Renal cortical epithelial cell (primary cell): ENCODE data around the gene DISP3. TPM values are rescaled to one million over a fixed set of nuclear protein-coding genes. Genes with fewer than 3 reads are reported as not detected.

ENCODE experiments used
- DNase-seq: peaks from one replicate; pipeline ENCODE4 v3.0.0-alpha.2; 2011; ENCODE audit warnings: low read depth
- total RNA-seq: library from RNA; depleted of rRNA; stranded (reverse); fragments of >200 nt; gene quantifications from 2 replicates; pipeline ENCODE4 v1.2.3, GENCODE V29; 2014

DISP3 gene
- total RNA-seq, 1 donor from 2014 or later: under 0.01 TPM

DNA sequence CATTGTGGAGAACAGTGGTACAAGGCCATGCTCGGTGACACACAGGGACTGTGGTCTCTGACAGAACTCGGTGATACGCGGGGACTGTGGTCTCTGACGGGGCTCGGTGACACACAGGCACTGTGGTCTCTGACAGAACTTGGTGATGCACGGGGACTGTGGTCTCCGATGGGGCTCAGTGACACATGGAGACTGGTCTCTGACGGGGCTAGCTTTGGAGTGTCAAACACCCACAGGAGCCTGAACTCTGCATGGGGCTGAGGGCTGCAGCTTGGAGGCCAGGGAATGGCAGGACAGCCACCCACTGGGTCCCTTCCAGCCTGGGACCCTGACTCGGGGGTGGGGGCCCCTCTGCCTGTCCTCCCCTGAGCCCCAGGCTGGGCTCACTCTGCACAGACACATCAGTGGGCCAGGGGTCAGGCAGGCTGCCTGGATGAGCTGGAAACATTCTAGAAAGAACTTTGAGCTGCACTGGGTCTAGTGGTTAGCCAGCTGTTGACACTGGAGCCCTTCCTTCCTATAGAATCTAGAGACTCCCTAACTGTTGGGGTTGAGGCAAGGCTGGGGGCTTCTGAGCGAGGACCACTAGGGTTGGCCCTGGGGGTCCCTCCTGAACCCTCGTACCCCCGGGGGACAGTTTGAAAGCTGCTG is 49.8 kb downstream of the DISP3 start:
- no peak for DNase-seq

GRCh38 chr1:11529330-11529729 is 50.4 kb downstream of the DISP3 start:
- no peak for DNase-seq

DNA sequence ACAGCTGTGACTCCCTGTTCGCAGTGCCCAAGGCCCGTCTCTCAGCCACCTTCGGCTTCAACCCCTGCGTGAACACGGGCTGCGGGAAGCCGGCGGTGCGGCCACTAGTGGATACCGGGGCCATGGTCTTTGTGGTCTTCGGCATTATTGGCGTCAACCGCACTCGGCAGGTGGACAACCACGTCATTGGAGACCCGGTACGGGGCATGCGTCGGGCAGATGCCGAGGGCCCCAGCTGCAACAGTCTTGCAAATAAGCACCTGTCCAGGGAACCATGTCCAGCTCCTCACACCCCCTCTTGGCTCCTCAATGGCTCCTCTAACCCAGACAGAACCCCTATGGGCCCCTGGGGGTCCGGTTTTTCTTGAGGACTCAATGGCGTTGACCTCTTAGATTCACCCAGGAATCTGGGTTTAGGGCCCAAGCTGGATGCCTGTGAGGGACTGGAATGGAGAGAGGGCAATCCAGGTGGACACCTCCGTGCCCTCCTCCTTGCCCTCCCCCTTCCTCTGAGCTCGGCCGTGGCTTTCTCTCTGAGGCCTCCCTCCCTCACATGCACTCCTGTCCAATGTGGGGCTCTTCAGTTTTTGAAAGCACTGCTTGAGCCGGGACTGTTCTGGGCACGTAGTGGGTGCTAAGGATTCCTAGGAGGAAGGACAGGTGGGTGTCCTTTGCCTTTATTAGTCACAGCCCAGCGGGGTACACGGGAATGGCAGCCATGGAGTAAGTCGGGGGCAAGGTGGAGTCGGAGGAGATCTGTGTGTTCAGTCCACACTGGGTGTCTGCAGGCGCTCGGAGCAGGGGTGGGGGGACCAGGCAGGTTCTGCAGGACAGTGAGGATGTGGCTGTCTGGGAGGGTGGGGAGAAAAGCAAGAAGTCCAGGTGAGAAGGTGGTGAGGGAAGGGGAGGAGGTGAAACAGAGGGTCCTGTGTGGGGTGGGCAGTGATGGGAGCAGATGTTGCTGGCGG is 51.1 kb downstream of the DISP3 start:
- DNase-seq: no peak

DNA sequence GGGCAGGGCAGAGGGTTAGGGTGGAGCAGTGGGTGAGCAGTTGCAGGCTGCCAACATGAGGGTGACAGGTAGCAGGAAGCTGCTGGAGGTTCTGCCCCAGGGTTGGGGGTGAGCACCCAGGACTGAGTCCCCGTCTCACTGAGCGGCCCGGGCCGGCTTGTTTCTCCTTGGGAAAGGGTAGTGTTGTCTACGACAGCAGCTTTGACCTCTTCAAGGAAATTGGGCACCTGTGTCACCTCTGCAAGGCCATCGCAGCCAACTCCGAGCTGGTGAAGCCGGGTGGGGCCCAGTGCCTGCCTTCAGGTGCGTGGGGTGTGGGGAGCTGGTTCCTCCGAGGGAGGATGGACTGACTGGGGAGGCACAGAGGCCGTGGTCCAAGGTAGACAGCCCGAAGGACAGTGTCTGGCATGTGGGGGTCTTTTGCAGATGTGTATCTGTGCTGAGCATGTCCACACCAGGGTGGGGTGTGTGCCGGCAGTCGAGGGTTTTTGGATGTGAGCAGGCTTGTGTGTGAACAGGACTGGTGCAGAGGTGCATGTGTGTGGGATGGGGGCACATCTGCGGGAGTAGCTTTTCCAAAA is 51.9 kb downstream of the DISP3 start:
- DNase-seq: no peak

DNA sequence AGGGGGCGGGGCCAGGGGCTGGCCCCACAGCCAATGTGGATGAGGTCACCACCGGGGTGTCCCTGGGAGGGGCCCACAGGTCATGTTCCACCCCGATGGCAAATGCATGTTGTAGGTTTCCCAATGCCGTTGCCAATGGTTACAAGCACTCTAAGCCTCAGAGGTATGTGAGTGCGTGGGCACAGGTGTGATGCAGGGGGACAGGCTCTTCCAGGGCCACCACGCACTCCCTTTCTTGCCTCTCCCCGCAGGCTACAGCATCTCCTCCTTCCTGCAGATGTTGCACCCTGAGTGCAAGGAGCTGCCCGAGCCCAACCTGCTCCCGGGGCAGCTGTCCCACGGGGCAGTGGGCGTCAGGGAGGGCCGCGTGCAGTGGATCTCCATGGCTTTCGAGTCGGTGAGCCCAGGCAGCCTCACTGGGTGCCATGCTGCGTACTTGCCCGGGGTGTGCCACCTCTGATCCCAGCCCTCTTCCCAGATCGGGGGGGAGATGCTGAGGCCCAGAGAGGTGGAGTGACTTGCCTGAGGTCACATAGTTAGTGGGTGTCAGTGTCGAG is 52.4 kb downstream of the DISP3 start:
- DNase-seq: no peak

- no peak for DNase-seq
Measured at GRCh38 chr1:11531943-11532342, 53.0 kb downstream of the DISP3 start.

- DNase-seq: no peak
Measured at GRCh38 chr1:11533790-11534787, 55.1 kb downstream of the DISP3 start.

- no peak for DNase-seq
Measured at GRCh38 chr1:11534846-11535245, 55.9 kb downstream of the DISP3 start.

DNA sequence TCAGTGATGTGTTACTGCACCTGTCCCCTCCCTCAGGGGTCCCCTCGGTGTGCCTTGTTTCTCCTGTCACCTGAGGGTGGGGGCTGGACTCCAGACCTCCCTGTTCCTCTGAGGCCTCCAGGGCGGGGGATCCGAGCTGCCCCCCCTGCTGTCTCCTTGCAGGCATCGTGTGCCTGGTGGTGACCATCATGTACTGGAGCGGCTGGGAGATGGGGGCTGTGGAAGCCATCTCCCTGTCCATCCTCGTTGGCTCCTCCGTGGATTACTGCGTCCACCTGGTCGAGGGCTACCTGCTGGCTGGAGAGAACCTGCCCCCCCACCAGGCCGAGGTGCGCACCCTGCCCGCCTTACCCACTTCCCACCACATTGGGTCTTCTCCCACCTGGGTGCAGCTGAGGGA is 56.4 kb downstream of the DISP3 start:
- DNase-seq: no peak

DNA sequence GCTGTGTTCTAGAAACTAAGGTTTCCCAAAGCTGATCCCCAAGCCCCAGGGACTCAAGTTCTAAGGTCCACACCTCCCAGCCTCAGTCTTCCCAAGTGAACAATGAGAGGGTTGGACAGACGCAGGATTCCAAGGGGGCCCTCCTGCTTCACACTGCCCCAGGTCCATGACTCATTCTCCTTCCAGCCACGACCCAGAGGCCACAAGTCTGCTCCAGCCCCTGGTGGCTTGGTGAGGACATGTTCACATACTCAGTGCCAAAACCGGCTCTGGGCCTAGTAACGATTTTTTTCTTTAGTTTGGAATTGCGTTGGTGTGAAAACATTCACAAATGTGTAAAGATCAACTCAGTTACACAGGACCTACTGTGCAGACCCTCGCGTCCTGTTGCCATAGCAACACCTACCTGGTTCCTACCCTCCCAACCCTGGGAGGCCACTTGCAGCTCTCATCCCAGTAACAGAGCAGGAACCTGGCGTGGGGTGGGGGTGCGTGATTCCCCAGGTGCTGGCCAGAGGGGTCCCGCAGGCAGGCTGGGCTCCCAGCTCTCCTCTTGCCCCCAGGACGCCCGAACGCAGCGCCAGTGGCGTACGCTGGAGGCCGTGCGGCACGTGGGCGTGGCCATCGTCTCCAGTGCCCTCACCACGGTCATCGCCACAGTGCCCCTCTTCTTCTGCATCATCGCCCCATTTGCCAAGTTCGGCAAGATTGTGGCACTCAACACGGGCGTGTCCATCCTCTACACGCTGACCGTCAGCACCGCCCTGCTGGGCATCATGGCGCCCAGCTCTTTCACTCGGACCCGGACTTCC is 57.0 kb downstream of the DISP3 start:
- DNase-seq: no peak

DNA sequence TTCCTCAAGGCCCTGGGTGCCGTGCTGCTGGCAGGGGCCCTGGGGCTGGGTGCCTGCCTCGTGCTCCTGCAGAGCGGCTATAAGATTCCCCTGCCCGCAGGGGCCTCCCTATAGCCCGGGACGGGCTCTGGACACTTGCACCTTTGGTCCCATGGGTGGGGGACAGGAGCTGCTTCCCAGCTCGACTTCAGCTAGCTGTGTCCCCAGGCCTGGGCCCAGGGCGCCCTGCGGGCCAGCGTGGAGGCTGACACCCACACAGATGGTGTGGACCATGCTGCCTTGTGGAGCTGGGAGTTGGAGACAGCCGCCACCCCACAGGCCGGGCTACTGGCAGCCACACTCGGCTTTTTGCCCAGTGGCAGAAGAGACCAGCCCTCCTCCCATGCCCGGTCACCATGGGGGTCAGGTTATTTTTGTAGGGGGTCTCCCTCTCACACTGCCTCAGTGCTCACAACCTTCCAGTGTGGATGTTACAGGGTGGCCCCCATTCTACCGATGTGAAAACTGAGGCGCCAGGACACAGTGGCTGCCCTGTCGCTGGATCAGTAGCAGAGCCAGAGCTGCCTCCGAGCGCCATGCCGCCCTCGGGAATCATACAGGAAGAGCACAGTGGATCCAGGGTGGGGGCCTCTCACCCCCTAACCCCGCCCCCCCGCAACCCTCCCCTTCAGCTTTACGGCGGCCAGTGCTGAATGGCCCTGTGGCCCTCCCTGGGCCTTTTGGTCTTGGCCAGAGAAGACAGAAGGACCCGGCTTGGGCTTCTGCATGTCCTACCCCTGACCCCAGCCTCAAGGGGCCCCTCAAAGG is 57.8 kb downstream of the DISP3 start:
- DNase-seq: no peak

DNA sequence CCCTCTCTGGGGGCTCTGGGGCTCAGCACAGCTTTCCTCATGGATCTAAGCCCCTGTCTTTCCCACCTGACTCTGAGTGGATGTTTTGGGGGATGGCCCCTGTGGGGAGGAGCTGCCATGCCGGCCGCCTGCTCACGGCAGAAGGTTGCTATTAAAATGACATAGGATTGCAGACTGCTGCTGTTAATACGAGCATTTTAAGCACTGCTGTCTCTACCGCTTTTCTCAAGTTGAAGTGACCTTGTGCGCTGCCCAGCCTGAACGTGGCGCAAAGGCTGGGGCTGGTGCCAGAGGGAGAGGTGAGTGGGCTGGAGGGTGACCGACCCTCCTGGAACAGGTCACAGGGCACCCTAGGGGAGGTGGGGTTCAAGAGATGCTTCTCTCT is 58.4 kb downstream of the DISP3 start:
- no peak for DNase-seq

DNA sequence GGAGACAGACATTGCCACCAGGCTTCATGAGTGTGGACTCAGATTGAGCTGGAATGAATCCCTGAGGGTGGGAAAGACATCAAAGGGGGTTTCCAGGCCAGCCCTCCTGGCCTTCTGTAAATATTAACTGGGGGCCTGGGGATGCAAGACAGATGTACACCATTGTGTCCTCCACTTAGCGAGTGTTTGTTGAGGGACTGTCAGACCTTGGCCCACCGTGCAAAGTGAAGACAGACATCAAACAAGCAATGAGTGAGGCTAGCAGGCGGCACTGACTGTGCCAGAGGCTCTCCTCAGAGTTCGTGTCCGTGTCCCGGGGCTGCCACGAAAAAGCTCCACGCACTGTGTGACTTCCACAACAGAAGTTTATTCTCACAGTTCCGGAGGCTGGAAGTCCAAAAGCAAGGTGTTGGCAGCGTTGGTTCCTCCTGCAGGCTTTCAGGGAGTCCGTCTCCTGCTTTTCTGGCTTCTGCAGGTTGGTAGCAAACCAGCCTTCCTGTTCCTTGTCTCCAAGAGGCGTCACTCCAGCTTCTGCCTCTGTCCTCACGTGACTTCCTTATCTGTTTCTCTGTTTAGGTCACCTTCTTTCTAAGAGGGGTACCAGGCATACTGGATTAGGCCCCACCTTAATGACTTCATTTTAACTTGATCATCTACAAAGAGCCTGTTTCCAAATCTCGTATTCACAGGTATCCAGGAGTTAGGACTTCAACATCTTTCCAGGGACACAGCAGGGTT is 59.1 kb downstream of the DISP3 start:
- no peak for DNase-seq

DNA sequence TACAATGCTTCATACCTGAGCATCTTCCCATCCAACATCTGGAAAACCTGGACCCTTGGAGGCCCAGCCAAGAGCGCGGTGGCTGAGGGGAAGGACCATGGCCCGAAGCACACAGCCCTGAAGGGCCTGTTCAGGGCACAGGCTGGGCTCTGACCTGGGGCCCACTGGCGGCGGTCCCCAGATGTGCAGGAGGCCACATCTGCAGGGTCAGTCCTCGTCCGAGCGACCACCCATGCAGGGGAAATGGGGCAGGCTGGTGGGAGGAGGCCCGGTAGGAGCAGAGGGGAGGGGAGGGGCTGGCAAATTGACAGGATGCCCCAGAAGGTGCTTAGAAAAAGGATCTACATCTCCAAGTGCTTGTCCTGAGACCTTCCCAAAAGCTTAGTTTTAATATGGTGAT is 59.9 kb downstream of the DISP3 start:
- DNase-seq: no peak

GRCh38 chr1:11539850-11540772 is 61.2 kb downstream of the DISP3 start:
- DNase-seq: no peak

DNA sequence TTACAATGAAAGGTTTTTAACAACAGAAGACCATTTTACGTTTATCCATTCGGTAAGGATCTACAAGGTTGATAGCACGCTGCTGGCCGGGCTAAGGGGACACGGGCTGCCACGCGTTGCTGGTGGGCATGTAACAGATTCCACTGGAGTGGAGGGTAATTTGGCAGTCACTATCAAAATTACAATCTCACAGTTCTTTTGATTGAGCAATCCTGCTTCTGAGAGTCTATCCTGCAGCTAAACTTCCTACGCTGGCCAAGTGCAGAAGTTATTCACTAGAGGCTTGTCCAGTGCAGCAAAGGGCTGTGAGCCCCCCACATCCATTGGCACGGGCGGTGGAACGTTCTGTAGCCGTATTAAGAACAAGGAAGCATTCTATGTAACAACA is 61.8 kb downstream of the DISP3 start:
- no peak for DNase-seq

- DNase-seq: no peak
Measured at GRCh38 chr1:11541236-11541635, 62.3 kb downstream of the DISP3 start.

- DNase-seq: no peak
Measured at GRCh38 chr1:11541956-11542355, 63.0 kb downstream of the DISP3 start.
